Measurements from ENCODE around the gene NTN4. TPM values are rescaled to one million over a fixed set of nuclear protein-coding genes. Genes with fewer than 3 reads are reported as not detected.

Gene NTN4
- total RNA-seq, 2 experiments from 2014 or later, result 0.17 to 0.40 TPM

DNA sequence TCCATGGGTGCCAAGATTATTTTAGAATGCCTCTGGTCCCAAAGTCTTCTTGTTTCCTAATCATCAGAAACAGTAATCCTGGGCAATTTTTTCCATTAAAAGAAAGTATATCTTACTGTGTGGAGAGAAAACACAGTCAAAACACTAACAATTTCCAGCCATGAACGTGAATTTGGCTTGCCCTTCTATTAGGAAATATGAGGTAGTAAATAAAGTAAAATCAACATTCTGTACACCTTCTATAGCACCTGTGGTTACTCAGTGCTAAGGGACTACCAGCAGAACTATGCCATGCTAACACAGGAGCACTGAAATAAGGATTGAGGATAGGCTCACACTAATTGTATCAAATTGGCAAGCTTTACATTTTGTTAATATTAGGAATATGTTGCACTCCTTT, 60.1 kb downstream of the NTN4 start:
- peaks cover 6% of the 10 kb centered on the region for H3K9me3 Mint-ChIP-seq
- H3K4me1 Mint-ChIP-seq, result no peaks in the 10 kb centered on the region
- no peak overlapping the region for H3K27ac Mint-ChIP-seq
- CTCF ChIA-PET, result no interaction called here
- H3K27me3 Mint-ChIP-seq, result peaks cover 14% of the 10 kb centered on the region
- no peaks in the 10 kb centered on the region for H3K36me3 Mint-ChIP-seq (ENCODE audit: low read depth)
- DNase-seq, result no peak
- POLR2A ChIA-PET, result no interaction called here
- no peak overlapping the region for H3K4me3 Mint-ChIP-seq

DNA sequence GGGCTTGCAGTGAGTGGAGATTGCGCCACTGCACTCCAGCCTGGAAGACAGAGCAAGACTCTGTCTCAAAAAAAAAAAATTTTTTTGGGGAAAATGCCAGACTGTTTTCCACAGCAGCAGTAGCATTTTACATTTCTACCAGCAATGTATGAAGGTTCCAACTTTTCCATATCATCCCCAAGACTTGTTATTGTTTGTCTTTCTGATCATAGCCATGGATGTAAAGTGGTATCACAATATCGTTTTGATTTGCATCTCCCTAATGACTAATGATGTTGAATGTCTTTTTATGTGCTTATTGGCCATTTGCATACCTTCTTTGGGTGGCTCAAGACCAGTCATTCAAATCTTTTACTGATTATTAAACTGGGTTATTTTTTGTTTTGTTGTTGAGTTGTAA, 63.7 kb downstream of the NTN4 start:
- Mint-ChIP-seq H3K36me3 (ENCODE audit: low read depth) (no peaks in the 10 kb centered on the region), H3K27me3 (peaks cover 18% of the 10 kb centered on the region), H3K9me3 (peaks cover 6% of the 10 kb centered on the region), H3K27ac (no peak overlapping the region), H3K4me1 (no peaks in the 10 kb centered on the region), H3K4me3 (no peak overlapping the region)
- ChIA-PET CTCF (no interaction called here), POLR2A (no interaction called here)
- DNase-seq, result no peak

DNA sequence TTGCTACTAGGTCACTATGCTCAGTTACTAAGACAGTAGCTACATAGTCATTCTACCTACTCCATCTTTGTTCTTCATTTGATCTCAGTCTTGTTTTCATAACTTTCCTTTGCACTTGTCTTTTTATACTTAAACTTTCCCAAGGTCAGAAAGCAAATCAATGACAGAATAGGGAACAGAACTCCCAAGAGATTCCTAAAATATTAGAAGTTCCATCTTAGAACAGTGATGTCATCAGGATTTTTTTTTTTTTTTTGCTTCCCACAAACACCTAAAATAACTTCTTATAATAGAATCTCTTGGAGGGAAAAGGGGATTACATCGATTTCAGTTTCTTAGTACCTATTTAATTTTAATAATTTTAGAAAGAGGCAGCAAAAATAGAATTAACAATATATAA, 65.8 kb downstream of the NTN4 start:
- POLR2A ChIA-PET, result no interaction called here
- no peak overlapping the region for H3K27ac Mint-ChIP-seq
- CTCF ChIA-PET, result no interaction called here
- peaks cover 18% of the 10 kb centered on the region for H3K27me3 Mint-ChIP-seq
- no peaks in the 10 kb centered on the region for H3K4me1 Mint-ChIP-seq
- peaks cover 6% of the 10 kb centered on the region for H3K9me3 Mint-ChIP-seq
- DNase-seq, result no peak
- H3K36me3 Mint-ChIP-seq (ENCODE audit: low read depth), result no peaks in the 10 kb centered on the region
- no peak overlapping the region for H3K4me3 Mint-ChIP-seq

DNA sequence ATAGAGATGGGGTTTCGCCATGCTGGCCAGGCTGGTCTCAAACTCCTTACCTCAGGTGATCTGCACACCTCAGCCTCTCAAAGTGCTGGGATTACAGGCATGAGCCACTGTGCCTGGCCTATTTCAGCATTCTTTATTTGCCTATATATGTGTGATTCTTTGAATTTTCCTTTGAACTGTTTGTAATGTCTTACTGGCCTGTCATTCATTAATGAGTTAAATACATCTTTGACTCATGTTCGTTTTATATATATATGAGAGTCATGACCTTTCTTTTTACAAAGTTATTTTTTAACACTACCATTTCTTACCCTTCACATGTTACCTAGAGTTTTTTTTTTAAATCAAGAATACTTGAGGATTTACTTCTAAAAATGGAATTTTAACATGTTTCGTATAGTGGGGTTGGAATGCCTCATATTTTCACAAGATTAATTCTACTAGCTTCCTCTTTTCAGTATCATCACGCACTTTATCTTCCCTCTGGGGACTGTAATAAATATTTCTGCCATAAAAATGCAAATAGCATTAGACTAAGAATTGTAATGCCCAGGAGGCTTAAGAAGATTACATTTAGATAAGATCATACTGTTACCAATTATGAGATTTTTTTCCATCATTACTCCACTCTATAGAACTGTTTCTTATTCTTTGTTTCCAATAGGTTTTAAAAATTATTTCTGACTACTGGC, 66.7 kb downstream of the NTN4 start:
- Mint-ChIP-seq H3K4me1 (no peaks in the 10 kb centered on the region), H3K27ac (no peak overlapping the region), H3K36me3 (ENCODE audit: low read depth) (no peaks in the 10 kb centered on the region), H3K4me3 (no peak overlapping the region), H3K27me3 (peaks cover 12% of the 10 kb centered on the region), H3K9me3 (peaks cover 6% of the 10 kb centered on the region)
- DNase-seq, result no peak
- ChIA-PET POLR2A (no interaction called here), CTCF (interaction anchor here (1.2 kb wide), 1 partner anchor 20 kb away, joined by 3 read pairs; no protein-coding TSS in a partner anchor)

DNA sequence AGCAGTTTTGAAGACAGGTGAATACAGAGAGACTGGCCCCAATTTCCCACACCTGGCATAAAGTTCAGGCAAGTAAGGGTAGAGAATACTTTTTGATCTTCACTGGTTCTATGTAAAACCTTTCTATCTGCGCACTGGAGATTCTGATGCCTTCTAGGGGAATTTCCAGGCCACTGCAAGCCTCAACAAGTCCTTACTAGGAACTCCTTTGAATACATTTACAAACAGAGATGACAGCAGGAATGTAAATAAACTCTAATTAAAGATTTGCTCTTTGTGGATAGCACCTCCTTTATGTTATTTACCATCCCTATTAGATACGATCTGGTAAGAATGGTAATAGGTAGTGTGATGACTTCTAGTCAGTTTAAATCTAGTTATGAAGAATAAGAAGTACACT, 69.2 kb downstream of the NTN4 start:
- no peak for DNase-seq
- ChIA-PET CTCF (interaction anchor here (1.2 kb wide), 1 partner anchor 11 kb away, joined by 3 read pairs; no protein-coding TSS in a partner anchor), POLR2A (no interaction called here)
- no peak overlapping the region for H3K4me3 Mint-ChIP-seq
- no peaks in the 10 kb centered on the region for H3K4me1 Mint-ChIP-seq
- H3K27me3 Mint-ChIP-seq, result peaks cover 15% of the 10 kb centered on the region
- H3K9me3 Mint-ChIP-seq, result peaks cover 2% of the 10 kb centered on the region
- H3K36me3 Mint-ChIP-seq (ENCODE audit: low read depth), result no peaks in the 10 kb centered on the region
- H3K27ac Mint-ChIP-seq, result no peak overlapping the region

DNA sequence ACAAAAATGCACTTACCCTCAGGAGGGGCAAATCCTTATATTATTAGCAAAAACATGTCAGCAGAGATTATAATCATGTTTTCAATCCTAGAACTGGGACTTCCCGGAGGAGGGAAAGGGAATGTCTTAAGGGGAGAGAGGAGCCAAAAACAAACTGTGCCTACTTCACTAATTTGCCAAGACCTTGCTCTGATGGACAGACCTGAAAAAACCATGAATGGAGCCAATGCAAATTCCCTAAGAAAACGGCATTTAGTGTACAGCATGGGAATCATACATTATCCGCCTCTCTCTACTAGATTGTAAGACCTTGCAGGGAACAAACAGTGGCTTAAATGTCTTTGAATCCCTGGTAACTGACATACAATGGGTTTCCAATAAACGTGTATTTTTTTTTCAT, 70.4 kb downstream of the NTN4 start:
- ChIA-PET POLR2A (no interaction called here), CTCF (no interaction called here)
- no peaks in the 10 kb centered on the region for H3K36me3 Mint-ChIP-seq (ENCODE audit: low read depth)
- no peaks in the 10 kb centered on the region for H3K4me1 Mint-ChIP-seq
- H3K9me3 Mint-ChIP-seq, result no peaks in the 10 kb centered on the region
- H3K27ac Mint-ChIP-seq, result no peak overlapping the region
- no peak overlapping the region for H3K4me3 Mint-ChIP-seq
- no peak for DNase-seq
- peaks cover 11% of the 10 kb centered on the region for H3K27me3 Mint-ChIP-seq

DNA sequence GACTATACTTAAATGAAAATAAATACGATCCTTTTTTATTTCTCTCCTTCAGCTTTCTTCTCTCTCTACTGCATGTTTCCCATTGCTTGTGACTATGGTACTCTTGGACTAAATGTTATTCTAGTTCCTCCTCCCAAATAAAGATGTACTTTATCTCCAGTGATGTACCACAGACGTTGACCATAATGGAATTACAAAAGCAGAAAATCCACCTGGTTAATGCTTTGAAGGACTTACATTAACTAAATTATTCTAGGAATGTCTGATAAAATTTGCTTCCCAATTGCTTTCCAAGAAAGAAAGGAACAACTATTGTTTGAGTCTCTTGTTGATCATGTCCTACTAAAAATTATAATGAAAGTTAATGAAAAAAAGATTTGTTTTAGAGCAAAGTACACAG, 71.8 kb downstream of the NTN4 start:
- Mint-ChIP-seq H3K27ac (no peak overlapping the region), H3K27me3 (peaks cover 7% of the 10 kb centered on the region), H3K36me3 (ENCODE audit: low read depth) (no peaks in the 10 kb centered on the region), H3K4me1 (no peaks in the 10 kb centered on the region), H3K4me3 (no peak overlapping the region), H3K9me3 (no peaks in the 10 kb centered on the region)
- ChIA-PET POLR2A (no interaction called here), CTCF (no interaction called here)
- DNase-seq, result no peak

DNA sequence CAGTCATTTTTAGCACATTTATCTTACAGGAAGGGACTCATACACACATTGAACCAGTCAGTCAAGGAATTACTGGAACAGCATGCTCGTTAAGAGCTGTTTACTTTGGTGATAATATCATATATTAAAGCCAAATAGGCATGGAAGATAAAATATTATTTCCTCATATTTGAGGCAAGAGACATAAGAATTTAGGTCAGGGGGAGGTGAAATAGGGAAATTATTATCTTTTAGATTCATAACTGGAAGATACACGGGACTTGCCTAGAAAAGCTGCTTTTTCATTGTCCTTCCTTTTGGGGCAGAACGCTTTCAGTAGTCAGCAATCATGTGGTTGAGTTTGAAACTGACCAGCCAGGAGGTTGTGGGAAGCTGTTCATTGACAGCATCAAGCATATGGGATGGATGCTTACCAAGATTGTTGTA, 72.5 kb downstream of the NTN4 start:
- ChIA-PET POLR2A (no interaction called here), CTCF (no interaction called here)
- H3K9me3 Mint-ChIP-seq, result no peaks in the 10 kb centered on the region

DNA sequence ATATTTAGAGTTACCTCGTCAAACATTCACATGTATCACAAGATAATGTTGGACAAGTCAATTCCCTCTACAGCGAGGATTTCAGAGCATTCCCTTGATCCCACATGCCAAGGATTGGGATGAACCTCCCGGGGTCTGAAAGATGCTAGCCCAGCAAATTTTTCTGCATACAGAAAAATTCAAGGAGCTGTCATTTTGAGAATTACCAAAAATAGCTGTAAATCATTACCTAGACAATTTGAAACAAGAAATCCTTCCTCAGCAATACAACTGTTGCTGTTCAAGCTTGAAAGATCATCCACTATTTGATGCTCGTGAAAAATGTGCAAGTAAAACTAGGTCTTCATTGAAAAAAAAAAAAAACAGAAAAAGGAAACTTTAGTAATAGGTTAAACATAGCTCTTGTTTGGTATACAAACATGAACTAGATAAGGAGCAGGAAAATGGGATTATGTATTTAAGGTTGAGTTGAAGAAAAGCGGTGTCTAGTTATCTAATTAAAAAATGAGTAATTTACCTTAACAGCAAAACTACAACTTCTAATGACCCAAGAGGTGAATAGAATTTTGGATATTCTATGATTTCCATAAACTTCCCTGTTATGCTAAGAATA, 73.1 kb downstream of the NTN4 start:
- no peak for DNase-seq
- Mint-ChIP-seq H3K27me3 (peaks cover 9% of the 10 kb centered on the region), H3K9me3 (no peaks in the 10 kb centered on the region), H3K4me3 (no peak overlapping the region), H3K27ac (no peak overlapping the region), H3K4me1 (no peaks in the 10 kb centered on the region), H3K36me3 (ENCODE audit: low read depth) (no peaks in the 10 kb centered on the region)
- CTCF ChIA-PET, result no interaction called here
- POLR2A ChIA-PET, result no interaction called here

More for the DNA sequence above, 72.5 kb downstream of the NTN4 start:
- no peak overlapping the region for H3K27ac Mint-ChIP-seq
- DNase-seq, result no peak
- no peak overlapping the region for H3K4me3 Mint-ChIP-seq
- no peaks in the 10 kb centered on the region for H3K4me1 Mint-ChIP-seq
- H3K36me3 Mint-ChIP-seq (ENCODE audit: low read depth), result no peaks in the 10 kb centered on the region
- H3K27me3 Mint-ChIP-seq, result peaks cover 9% of the 10 kb centered on the region

DNA sequence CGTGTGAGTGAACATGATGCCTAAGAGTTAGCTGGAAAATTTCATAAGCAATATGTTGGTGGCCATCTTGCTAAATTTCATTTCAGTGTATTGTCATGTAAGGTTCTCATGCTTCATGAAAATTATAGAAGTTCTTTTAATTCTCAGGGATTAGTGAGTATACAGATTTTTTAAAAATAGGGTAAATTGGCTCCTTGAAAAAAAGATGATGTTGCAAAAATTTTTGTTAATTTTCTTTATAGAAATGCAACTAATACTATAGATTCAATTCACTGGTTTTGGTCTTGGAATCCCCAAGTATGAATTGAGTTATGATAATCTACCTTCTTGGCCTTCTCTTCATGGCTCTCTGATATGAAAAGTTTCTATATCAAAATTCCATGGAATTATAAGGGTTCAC, 75.4 kb downstream of the NTN4 start:
- no peak overlapping the region for H3K27ac Mint-ChIP-seq
- no peaks in the 10 kb centered on the region for H3K36me3 Mint-ChIP-seq (ENCODE audit: low read depth)
- CTCF ChIA-PET, result interaction anchor here (0.6 kb wide), 1 partner anchor 91 kb away, joined by 3 read pairs; no protein-coding TSS in a partner anchor
- peaks cover 11% of the 10 kb centered on the region for H3K27me3 Mint-ChIP-seq
- no peaks in the 10 kb centered on the region for H3K4me1 Mint-ChIP-seq
- POLR2A ChIA-PET, result no interaction called here
- H3K4me3 Mint-ChIP-seq, result no peak overlapping the region
- H3K9me3 Mint-ChIP-seq, result no peaks in the 10 kb centered on the region
- DNase-seq, result no peak

DNA sequence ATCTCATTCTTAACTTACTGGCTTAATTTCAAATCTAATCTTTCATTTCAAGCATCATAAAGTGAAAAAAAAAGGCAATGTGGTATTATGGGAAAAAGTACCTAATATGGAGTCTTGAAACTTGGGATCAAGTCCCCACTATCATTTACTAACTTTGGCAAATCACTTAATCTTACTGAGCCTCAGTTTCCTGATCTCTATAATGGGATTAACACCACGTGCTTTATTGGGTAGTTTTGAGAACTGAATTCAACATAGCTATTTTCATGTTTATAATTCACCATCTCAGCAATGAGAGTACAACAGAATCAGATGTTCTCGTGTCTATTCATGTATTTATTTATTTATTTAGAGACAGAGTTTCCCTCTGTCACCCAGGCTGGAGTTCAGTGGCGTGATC, 78.3 kb downstream of the NTN4 start:
- no peaks in the 10 kb centered on the region for H3K4me1 Mint-ChIP-seq
- ChIA-PET POLR2A (no interaction called here), CTCF (no interaction called here)
- no peaks in the 10 kb centered on the region for H3K36me3 Mint-ChIP-seq (ENCODE audit: low read depth)
- no peak for DNase-seq
- no peak overlapping the region for H3K27ac Mint-ChIP-seq
- no peak overlapping the region for H3K4me3 Mint-ChIP-seq
- no peaks in the 10 kb centered on the region for H3K9me3 Mint-ChIP-seq
- H3K27me3 Mint-ChIP-seq, result peaks cover 9% of the 10 kb centered on the region

DNA sequence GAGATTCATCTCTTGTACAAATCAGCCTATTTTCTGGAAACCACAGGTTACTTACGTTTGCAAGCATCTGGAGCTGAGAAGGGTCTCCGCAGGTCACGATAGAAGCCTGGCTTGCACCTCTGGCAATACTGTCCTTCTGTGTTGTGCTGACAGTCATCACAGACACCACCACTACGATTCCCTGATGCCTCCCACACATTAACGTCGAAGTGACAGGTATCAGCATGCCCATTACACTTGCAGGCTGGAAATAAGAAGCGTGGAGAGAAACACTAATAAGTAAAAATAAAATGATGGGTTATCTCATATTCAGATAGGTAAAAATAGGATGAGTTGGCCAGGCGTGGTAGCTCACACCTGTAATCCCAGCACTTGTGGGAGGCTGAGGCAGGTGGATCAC, 80.2 kb downstream of the NTN4 start:
- CTCF ChIA-PET, result no interaction called here
- POLR2A ChIA-PET, result no interaction called here

DNA sequence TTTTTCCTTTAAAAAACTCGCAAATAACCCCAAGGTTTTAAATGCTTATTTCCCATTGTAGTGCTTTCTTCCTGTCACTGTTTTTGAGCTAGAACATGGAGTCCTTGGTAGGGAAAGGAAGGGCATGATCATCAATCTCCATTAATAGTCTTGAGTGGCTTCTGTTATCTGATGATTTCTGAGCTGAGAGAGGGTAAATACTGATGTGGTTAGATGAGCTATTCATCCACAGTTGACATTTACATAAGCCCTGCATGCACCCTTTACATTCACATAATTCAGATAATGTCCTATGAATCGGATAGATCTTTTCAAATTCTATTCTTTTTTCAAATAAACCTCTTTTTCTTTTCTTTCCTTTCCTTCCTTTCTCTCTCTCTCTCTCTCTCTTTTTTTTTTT, 81.4 kb downstream of the NTN4 start:
- no peak overlapping the region for H3K4me3 Mint-ChIP-seq
- no peaks in the 10 kb centered on the region for H3K4me1 Mint-ChIP-seq
- ChIA-PET POLR2A (no interaction called here), CTCF (no interaction called here)
- H3K27me3 Mint-ChIP-seq, result peaks cover 17% of the 10 kb centered on the region
- no peaks in the 10 kb centered on the region for H3K9me3 Mint-ChIP-seq
- no peak for DNase-seq
- H3K27ac Mint-ChIP-seq, result no peak overlapping the region
- H3K36me3 Mint-ChIP-seq (ENCODE audit: low read depth), result no peaks in the 10 kb centered on the region

More for the DNA sequence above, 80.2 kb downstream of the NTN4 start:
- Mint-ChIP-seq H3K36me3 (ENCODE audit: low read depth) (no peaks in the 10 kb centered on the region), H3K4me1 (no peaks in the 10 kb centered on the region), H3K9me3 (no peaks in the 10 kb centered on the region), H3K27me3 (peaks cover 12% of the 10 kb centered on the region), H3K4me3 (no peak overlapping the region), H3K27ac (no peak overlapping the region)
- no peak for DNase-seq

DNA sequence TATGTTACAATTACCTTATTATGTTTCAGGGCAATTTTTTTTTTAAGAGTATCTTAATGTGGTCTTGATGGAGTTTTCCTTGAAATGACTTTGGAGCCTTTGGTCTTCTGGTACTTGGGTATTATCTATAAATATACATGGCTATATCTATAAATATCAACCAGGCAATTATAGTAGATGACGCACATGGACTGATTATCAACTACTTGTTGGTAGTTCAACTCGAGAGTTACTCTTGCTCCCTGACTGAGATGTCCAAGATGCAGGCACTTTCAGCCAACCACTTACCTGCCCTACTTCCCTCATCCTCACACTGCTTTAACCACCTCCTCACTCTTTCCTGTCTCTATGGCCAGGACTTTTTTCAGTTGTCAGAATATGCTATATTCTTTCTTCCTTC, 85.4 kb downstream of the NTN4 start:
- Mint-ChIP-seq H3K4me3 (no peak overlapping the region), H3K4me1 (no peaks in the 10 kb centered on the region), H3K9me3 (no peaks in the 10 kb centered on the region), H3K27ac (no peak overlapping the region), H3K27me3 (peaks cover 15% of the 10 kb centered on the region), H3K36me3 (ENCODE audit: low read depth) (no peaks in the 10 kb centered on the region)
- POLR2A ChIA-PET, result no interaction called here
- DNase-seq, result no peak
- CTCF ChIA-PET, result no interaction called here
